GM13977 (cell line): ENCODE results near the gene DTWD1.

Experiments used
- DNase-seq: peaks from one replicate; pipeline ENCODE4 v3.0.0; 2012; ENCODE audit warnings: low spot score
- in situ Hi-C: fragments of 300-500 bp; cut with MboI; formaldehyde crosslinking; loops from one replicate; pipeline ENCODE4 v1.12.0; 2022; ENCODE audit warnings: low sequenced_read_pairs, low pct_unique_long_range_greater_than_20kb, mixed read lengths, inconsistent platforms; ENCODE audit not compliant: unreplicated experiment
- TF ChIP-seq, protein P1 (sequence below): IDR thresholded peaks from 2 replicates; pipeline ENCODE4 v1.5.1; 2012; ENCODE audit warnings: mild to moderate bottlenecking, control low read depth; ENCODE audit not compliant: insufficient read depth; ENCODE audit errors: extremely low read depth, missing control alignments

Gene DTWD1

DNA sequence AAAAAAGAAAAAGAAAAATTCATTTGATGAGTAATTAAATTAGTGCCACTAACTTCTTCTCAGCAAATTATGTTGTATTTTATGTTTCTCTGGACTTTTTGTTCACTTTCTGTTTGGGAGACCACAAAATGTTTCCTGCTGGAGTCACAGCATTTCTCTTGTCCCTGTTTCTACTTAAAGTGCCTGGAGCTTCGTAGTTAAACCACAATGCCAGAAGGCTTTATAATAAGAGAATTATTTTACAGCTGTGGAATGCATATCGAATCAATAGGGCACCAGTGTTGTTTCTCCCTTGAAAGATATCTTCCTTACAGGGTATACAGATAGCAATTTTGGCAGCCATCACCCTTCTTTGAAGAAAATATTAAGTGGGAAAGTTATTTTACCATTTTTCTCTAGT, 3.2 kb downstream of the DTWD1 start:
- TF ChIP-seq, protein P1, sequence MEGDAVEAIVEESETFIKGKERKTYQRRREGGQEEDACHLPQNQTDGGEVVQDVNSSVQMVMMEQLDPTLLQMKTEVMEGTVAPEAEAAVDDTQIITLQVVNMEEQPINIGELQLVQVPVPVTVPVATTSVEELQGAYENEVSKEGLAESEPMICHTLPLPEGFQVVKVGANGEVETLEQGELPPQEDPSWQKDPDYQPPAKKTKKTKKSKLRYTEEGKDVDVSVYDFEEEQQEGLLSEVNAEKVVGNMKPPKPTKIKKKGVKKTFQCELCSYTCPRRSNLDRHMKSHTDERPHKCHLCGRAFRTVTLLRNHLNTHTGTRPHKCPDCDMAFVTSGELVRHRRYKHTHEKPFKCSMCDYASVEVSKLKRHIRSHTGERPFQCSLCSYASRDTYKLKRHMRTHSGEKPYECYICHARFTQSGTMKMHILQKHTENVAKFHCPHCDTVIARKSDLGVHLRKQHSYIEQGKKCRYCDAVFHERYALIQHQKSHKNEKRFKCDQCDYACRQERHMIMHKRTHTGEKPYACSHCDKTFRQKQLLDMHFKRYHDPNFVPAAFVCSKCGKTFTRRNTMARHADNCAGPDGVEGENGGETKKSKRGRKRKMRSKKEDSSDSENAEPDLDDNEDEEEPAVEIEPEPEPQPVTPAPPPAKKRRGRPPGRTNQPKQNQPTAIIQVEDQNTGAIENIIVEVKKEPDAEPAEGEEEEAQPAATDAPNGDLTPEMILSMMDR = no peak
- in situ Hi-C loops = no loop called here
- no peak for DNase-seq

DNA sequence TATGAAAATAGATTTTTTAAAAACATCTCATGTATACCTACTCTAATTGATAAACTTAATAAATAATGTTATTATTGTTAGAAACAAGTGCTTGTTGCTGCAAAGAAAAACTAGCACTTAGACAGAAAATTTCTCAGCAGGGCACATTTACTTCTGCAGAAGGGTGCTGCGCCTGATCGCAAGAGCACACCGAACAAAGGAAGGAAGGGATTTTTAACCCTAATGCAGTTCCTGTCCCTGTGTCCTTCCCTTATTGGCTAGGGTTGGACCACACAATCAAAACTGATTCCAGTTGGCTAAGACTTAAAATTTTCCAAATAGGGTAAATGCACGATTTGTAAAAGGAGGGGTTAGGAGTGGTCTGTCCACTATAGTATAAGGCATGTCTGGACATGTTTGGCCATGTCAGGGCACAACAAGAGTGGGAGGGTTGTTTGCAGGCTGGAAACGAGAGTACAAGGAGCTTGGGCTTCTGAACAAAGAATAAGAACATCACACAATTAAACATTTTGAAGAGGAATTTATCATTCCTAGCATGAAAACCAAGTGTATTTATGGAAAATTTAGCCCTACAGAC, 4.7 kb downstream of the DTWD1 start:
- in situ Hi-C loops = no loop called here
- no peak for DNase-seq
- TF ChIP-seq, protein P1 = no peak

DNA sequence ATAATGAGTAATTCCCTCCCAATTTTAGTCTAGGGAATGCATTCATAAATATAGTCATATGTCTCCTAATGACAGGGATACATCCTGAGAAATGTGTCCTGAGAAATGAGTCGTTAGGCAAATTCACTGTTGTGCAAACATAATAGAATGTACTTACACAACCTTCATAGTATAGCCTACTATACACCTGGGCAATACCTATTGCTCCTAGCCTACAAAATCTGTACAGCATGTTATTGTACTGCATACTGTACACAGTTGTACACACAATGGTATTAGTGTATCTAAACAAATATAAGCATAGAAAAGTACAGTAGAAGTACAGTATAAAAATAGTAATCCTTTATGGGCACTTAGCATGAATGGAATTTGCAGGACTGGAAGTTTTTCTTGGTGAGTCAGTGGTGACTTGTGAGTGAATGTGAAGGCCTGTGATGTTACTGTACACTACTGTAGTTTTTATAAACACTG, 6.6 kb downstream of the DTWD1 start:
- in situ Hi-C loops = no loop called here
- TF ChIP-seq, protein P1 = no peak
- DNase-seq = no peak

DNA sequence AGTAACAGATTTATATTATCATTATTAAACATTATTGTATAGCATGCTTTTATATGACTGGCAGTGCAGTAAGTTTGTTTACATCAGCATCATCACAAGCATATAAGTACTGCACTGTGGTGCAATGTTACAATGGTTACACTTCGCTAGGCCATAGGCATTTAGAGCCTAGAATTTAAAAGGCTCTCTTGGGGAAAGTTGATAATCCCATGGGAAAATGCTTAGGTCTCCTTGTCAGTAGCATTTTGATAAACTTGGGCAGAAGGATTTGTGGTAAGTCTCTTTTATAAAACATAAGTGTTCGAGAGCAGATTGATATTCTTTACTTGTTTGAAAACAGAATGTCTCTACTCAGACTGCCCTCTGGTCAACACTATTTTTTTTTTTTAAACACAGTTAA, 7.5 kb downstream of the DTWD1 start:
- in situ Hi-C loops = no loop called here

DNA sequence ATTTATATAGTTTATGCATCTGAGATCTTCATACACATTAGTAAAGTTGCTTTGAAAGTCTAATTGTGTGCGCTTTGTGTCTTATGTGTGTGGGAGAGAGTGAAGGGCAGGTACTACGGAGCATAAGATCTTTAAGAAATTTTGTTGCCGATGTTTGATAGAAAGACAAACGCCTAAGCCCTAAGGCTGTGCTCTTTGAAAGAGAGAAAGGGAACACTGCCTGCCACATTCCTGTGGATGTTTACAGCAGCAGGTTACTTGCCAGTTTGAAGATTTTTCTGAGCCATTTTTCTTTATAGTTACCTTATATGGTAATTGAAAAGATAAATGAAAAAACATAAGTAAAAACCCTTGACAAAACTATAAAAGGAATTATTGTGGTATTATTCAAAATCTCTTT, 17.0 kb downstream of the DTWD1 start:
- TF ChIP-seq, protein P1 = no peak
- DNase-seq = no peak
- in situ Hi-C loops = no loop called here

More for the DNA sequence above, 7.5 kb downstream of the DTWD1 start:
- DNase-seq = no peak
- TF ChIP-seq, protein P1 = no peak

DNA sequence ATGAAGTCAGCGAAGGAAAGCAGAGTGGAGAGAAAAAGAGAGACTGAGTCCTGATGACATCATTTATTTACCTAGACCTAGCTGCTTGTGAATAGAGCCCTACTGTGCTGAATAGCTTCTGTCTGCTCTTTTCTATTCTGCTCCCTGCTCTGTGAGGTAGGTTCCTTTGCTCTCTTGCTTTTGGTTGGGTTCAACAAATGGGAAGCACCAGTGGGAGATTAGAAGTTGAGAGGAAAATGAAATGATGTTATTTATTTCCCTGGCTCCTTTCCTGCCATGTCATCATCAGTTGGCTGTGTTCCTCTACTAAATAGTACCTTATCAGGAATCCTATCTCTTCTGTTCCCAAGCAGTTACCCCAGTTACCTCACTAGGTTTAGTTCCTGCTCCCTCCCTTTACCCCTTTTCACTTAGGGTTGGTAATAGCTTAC, 23.5 kb downstream of the DTWD1 start:
- TF ChIP-seq, protein P1 = no peak
- in situ Hi-C loops = no loop called here
- DNase-seq = no peak
